ENCODE results near the gene LRRC4B.

LRRC4B gene

GRCh38 chr19:50467566-50467965 is 100.7 kb downstream of the LRRC4B start:
- in situ Hi-C loops (cut with HindIII; ENCODE audit: low sequenced_read_pairs), result no loop called here

Data from endothelial cell of hepatic sinusoid (primary cell).